Non-pigmented ciliary epithelial cell (primary cell): Measurements from ENCODE around the gene ATP2A2.
"Not testable (repeated sequence)": the region's sequence is repeated elsewhere in the genome, so short reads cannot be mapped to it uniquely, and the experiment has no call there.

Experiments used
- DNase-seq: peaks from one replicate; pipeline ENCODE4 v3.0.0-alpha.2; 2010; ENCODE audit warnings: low read depth

Gene ATP2A2

DNA sequence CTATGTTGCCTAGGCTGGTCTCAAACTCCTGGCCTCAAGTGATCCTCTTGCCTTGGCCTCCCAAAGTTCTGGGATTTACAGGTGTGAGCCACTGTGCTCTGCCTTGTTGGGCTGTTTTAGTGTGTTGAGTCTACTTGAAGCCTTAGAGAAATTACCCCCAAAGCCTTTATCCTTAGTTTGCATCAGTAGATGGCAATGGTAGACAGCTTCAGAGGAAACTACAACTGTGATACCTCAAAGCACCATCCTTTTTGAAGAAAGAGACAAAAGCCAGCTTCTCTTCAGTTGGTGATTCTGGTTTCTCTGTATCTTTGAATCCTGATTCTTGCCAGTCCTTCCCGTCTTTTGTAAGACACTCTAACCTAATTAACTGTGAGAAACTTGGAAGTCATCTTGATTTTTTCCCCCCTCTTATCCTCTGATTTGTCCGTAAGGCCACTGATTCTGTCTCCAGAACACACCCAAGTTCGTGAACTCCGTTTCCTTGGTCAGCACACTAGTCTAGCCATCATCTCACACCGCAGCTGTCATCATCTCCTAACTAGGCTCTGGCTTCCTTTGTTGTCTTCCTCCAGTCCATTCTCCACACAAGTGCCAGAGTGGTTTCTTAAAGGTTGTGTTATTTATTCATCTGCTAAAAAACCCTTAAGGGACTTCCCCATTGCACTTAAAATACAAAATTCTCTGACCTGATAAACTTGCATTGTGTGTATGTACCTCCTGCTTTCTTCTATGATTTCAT is 20.2 kb downstream of the ATP2A2 start:
- DNase-seq: no peak

DNA sequence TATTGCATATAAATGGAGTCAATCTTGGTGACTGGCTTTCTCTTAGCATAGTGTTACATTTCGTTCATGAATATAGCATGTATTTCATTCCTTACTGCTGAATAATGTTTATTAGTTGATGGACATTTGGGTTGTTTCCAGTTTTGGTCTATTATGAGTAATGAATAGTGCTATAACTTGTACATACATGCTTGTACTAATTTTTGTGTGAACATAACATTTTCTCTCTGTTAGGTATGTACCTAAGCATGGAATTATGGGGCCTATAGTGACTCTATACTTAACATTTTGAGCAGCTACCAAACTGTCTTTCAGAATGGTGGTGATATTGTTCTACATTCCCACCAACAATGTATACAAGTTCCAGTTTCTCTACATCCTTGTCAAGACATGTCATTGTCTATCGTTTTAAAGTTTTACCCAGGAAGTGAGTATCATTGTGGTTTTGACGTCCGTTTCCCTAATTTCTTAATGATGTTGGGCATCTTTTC is 23.1 kb downstream of the ATP2A2 start:
- no peak for DNase-seq

DNA sequence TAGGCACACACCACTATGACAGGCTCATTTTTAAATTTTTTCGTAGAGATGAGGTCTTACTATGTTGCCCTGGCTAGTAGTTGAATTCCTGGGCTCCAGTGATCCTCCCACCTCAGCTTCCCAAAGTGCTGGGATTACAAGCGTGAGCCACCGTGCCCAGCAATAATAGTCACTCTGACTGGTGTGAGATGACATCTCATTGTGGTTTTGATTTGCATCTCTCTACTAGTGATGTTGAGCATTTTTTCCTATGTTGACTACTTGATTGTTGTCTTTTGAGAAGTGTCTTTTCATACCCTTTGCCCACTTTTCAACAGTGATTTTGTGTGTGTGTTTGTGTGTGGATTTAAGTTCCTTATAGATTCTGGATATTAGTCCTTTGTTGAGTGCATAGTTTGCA is 26.3 kb downstream of the ATP2A2 start:
- DNase-seq: no peak

DNA sequence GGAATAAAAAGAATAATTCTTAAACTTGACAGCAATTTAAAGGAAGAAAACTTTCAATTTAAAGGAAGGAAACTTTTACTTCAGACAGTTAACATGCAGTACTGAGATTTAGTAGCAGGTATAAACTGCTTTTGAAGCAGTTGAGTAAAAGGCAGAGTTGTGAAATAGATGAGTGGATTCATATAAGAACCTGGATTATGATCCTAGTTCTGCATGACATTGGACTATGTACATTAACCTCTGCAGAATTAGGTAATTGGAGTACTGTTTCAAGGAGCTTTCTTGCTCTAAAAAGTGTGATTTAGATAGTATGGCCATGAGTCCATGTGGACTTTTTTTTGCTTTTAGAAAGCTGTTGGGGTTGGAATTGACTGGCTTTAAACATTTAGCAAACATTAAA is 29.7 kb downstream of the ATP2A2 start:
- no peak for DNase-seq

DNA sequence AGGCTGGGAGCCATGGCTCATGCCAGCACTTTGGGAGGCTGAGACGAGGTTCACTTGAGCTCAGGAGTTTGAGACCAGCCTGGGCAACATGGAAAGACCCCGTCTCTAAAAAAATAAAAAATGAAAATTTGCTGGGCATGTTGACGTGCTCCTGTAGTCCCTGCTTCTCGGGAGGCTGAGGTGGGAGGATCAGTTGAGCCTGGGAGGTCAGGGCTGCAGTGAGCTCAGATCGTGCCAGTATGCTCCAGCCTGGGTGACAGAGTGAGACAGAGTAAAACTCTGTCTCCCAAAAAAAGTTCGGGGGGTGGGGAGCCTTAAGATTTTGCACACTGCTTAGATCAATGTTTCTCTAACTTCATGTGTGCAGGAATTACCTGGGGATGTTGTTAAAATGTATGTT is 30.9 kb downstream of the ATP2A2 start:
- no peak for DNase-seq

DNA sequence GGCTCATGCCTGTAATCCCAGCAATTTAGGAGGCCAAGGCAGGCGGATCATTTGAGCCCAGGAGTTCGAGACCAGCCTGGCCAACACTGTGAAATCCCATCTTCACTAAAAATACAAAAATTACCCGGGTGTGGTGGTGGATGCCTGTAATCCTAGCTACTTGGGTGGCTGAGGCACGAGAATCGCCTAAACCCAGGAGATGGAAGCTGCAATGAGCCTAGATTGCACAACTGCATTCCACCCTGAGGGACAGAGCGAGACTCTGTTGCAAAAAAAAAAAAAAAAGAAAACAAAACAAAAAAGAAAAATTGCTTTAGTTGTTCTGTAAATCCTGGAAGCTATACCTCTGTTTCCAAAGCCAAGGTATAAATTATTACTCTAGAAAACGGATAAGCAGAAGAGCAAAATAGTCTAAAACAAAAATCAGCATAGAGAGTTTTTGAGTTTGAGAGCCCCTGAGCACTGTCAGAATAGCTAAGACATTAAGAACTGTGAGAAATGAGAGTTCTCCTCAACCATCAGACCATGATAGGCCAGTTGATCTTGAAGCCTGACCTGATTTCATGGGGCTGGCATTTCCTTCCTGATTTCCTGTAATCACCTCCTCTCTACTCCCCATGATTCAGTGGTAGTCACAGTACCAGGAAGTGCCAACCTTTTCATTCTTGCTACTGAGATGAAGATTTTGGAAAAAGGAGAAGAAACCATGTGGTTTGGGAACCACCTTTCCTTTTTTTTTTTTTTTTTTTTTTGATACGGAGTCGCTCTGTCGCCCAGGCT is 31.7 kb downstream of the ATP2A2 start:
- peak; percentile 36 for DNase-seq

DNA sequence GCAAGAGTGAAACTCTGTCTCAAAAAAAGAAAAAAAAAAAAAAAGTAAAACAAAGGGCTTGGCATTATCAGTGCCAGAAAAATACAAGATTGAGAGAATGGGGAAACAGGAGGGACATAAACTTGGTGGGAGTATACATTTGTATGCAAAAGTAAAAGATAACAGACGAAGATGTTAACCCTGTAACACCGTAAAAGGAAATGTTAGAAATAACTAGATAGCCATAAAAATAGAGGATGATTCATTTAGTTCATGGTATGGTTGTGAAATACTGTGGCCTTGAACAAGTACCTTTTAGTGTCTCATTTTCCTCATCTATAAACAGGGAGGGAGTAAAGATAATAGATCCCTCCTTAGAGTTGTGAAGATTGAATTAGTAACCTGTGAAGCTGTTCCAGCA is 33.3 kb downstream of the ATP2A2 start:
- peak; percentile 51 for DNase-seq

DNA sequence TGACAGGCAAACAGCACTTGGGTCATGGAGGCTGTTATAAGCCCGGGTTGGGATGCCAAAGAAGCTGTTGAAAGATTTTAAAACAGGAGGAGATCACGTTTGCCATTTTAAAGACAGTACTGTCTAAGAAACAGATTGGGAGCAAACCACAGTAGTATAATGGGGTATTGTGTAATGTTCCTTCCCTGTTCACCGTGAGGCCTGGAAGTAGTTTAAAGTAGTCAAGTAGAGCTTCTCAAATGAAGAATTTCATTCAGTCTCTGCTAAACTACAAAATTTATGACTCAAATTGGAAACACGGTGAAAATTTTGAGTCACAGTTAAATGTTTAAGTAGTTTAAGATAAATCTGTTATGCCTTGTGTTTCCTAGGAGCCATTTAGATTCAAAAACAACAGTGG is 35.8 kb downstream of the ATP2A2 start:
- peak; percentile 47 for DNase-seq

DNA sequence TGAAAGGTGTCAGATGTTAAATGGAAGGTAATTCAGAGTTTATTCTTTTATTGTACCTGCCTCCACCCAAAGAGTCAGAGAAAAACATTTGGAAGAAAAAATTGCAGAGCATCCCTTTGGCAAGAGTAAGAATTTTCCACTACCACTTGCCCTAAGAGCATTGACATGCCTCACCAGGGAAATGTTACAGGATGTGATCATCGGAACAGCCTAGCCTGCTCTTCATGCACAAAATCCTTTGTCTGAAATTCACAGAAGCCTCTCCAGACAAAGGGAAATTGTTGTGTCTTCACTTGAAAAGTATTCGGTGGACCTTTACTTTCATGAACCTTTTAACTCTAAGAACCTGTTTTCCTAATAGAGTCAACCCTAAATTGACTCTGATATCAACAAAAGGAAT is 36.9 kb downstream of the ATP2A2 start:
- DNase-seq: peak; percentile 28

DNA sequence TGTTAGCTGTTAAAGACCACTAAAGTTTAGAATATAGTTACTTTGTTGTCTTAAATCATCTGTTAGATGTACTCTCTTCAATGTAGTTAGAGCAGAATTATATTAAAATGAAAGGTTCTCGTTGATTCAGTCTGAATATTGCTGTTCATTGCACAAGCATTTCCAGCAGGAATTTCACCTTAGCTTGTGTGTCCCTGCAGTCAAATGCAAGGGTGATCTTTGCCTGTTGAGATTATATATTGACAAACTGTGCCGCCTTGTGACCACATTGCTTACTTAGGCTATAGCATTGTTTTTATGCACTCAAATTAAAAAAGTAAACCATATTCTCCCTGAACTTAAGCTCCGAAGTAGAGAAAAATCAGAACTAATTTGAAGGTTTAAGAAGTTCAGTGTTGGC is 39.5 kb downstream of the ATP2A2 start:
- no peak for DNase-seq

DNA sequence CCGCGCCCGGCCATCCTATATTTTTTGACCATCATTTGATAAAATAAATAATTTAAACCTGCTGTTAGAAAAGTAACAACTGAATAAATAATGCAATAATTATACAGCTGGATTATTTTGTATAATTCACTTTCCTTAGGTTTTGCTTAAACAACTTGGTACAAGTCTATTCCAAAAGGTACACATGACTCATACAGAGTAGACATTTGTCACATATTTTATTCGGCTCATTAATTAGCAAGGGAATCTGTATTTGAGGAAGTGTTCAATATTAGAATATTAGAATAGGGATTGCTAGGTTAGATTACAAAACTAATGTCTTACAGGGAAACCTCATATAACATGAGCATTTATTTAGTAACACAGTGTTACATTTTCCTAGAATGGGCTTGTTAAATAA is 48.7 kb downstream of the ATP2A2 start:
- no peak for DNase-seq

DNA sequence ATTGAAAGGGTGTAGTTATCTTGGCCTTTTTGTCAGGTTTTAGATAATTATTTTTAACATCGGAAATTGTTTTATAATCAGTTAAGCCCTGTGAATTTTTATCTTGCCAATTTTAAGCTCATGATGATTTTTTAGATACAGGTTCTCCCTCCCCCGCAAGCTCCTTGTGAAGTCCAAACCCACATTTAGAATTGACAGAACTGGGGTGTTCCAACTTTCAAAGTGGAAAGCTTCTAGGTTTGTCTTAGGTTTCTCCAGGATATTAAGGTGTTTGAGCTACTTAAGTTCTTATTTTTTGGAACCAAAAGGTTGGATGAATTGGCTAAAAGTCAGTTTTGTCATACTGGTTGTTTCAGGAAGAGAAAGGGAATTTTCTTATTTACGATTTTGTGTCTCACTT is 49.1 kb downstream of the ATP2A2 start:
- DNase-seq: no peak

DNA sequence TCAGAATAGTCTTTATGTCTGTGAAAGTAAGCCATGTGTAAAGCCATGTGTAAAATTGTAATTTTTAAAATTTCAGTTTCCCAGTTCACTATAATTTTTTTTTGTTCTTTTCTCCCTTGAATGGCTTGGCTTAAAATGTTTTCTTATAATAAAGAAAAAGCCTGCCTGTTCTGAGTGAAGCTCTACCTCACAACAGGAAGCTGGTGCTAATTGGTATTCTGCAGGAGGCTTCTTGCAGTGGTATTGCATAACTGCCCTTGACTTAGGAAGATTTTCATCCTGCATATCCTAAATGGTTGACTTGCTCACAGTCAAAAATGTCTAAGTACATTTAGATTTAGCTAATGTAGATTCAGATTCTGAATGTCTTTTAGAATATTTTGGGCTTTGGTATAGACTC is 49.5 kb downstream of the ATP2A2 start:
- DNase-seq: no peak

DNA sequence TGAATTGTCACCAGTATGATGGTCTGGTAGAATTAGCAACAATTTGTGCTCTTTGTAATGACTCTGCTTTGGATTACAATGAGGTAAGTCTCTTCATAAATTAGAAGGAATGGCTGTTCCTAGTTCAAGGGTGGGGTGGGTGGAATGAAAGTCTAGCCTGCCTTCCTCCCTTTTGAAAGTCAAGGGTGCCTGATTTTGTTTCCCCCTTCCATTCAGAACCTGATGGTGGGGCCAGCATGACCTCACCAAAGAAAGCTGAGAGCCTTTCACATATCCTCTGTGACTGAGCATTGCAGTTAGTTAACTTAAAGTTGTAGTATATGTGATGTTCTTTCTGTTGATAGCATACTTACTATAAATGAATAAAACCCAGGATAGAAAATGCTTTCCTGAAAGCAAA is 52.2 kb downstream of the ATP2A2 start:
- DNase-seq: no peak

DNA sequence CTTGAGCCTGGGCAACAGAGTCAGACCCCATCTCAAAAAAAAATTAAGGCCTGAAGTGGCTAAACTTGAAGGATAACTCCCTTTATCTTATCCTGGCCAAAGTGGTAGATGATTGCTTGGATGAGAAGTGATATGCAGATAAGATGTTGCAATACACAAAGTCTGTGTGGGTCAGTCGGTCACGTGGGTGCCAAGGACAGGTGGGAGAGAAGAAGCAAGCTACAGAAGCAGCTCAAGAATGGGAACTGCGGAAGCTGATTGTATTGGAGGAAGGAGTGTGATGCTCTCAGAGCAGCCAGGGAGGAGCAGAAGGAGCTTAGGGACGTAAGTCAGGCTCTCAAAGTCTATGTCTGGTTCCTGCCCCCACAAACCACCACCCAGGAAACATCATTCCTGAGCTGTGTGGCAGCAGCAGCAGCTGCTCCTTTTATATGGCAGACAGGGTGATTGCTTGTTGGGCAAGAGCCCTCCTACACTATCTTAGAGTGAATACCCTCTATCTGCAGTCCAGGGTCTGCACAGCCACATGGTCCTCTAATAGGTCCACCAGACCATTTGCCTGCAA is 54.5 kb downstream of the ATP2A2 start:
- no peak for DNase-seq

DNA sequence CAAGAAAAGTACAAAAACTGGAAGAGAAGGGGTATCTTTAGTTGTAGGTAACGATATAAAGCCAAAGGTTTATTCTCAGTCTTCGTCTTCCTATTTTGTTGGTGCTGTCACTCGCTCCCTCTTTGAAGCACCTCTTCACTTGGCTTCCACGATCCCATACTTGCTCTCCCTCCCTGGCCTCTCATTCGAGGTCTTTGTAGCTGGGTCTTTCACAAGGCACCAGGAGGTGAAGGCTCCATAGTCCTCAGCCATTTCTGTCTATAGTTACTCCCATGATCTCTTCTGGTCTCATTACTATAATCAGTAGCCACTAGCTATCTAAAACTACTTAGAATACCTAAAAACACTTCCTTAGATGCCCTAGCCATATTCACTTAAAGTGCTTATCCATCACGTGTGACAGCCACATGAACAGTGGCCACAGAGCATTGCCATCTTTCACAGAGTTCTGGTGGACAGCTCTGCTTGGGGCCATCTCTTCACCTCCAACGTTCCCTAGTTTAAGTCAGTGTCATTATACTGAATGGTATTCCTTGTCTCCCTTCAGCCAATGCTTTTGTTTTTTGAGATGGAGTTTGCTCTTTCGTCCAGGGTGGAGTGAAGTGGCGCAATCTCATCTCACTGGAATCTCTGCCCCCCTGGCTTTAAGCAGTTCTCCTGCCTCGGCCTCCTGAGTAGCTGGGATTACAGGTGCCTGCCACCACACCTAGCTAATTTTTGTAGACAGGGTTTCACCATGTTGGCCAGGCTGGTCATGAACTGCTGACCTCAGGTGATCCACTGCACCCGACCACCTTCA is 57.1 kb downstream of the ATP2A2 start:
- no peak for DNase-seq

DNA sequence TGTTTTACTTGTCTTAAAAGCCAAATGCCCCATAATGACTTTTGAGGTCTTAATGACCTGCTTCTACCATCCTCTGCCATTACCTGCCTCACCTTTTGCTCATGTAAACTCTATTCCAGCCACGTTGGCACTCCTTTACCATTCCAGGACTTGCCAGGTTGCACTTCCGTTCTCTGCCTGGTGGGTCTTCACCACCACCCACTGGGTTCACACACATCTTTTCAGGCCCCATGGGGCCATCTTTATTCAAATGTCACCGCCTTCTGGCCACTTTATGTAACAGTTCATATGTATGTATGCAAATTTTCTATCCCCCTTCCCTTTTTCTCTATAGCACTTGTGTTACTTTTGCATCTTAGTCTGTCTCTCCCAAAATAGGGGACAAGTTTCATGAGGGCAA is 57.7 kb downstream of the ATP2A2 start:
- DNase-seq: no peak

DNA sequence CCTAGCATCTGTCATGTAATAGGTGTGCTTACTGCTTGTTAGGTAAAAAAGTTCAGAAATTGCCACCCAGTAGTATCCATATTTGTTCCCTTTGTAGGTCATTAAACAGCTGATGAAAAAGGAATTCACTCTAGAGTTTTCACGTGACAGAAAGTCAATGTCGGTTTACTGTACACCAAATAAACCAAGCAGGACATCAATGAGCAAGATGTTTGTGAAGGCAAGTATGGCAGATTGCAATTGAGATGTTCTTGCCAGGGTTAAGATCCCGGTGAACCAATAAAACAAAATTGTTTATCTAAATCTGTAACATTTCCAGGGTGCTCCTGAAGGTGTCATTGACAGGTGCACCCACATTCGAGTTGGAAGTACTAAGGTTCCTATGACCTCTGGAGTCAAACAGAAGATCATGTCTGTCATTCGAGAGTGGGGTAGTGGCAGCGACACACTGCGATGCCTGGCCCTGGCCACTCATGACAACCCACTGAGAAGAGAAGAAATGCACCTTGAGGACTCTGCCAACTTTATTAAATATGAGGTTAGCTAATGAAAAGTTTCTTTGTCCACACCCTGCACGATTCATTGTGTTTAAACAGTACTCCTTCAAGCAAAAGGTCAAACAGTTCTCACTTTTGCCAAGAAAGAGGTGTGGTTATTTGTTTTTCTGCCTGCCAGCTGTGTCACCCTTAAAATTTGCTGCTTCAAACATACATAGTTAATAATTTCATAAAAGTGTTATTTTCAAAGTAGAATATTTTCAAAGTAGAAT is 58.3 kb downstream of the ATP2A2 start:
- no peak for DNase-seq

DNA sequence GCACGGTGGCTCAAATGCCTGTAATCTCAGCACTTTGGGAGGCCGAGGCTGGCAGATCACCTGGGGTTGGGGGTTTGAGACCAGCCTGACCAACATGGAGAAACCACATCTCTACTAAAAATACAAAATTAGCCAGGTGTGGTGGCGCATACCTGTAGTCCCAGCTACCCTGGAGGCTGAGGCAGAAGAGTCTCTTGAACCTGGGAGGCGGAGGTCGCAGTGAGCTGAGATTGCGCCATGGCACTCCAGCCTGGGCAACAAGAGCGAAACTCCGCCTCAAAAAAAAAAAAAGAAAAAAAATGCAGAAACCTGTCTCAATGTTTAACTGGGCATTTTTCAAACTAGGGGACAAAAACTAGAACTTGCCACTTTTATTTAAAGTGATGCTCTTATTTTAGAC is 59.2 kb downstream of the ATP2A2 start:
- DNase-seq: not testable (repeated sequence)

DNA sequence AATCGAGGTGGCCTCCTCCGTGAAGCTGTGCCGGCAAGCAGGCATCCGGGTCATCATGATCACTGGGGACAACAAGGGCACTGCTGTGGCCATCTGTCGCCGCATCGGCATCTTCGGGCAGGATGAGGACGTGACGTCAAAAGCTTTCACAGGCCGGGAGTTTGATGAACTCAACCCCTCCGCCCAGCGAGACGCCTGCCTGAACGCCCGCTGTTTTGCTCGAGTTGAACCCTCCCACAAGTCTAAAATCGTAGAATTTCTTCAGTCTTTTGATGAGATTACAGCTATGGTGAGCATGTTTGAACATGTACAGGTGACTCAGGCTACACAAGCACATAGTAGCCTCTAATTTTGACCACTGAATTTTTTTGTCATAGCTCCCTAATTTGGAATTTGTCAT is 59.7 kb downstream of the ATP2A2 start:
- no peak for DNase-seq

DNA sequence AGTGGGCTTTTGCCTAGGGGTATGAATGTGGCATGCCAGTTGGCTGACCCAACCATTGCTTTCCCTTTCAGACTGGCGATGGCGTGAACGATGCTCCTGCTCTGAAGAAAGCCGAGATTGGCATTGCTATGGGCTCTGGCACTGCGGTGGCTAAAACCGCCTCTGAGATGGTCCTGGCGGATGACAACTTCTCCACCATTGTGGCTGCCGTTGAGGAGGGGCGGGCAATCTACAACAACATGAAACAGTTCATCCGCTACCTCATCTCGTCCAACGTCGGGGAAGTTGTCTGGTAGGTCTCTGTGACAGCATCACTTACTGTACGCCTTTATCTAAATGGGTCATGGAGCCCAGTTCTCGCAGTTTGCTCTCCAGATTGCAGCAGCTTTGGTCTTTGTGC is 61.1 kb downstream of the ATP2A2 start:
- DNase-seq: no peak

DNA sequence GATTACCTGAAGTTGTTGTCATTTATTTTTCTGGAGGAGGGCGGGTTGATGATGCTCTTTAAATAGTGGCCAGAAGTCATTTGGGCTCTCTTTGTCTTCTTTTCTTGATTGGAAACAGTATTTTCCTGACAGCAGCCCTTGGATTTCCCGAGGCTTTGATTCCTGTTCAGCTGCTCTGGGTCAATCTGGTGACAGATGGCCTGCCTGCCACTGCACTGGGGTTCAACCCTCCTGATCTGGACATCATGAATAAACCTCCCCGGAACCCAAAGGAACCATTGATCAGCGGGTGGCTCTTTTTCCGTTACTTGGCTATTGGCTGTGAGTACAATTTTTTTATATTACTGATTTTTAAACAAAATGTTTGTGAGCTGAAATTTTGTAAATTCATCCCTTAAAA is 62.1 kb downstream of the ATP2A2 start:
- no peak for DNase-seq
